Measurements from ENCODE around the gene RBBP8NL. TPM values are rescaled to one million over a fixed set of nuclear protein-coding genes. Genes with fewer than 3 reads are reported as not detected.

The RBBP8NL gene
- total and polyA plus RNA-seq, 2 experiments from 2014 or later = 0.10 to 1.1 TPM

DNA sequence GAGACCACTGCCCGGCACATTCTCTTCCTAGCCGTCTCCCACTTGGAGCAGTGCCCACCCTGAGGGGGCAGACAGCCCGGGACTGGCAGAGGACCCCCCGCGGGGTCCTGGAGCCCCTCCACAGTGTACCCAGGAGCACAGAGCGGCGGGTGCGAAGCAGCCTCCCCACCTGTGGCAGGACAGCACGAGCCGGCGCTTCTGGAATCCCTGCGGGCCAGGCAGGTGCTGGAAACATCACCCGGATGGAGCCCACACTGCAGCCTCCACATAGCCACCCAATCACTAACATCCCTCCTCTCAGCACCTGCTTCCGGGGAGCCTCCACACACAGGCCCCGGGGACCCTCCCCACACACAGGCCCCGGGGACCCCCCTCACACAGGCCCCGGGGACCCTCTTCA, 29.8 kb upstream of the RBBP8NL start:
- Histone ChIP-seq H3K27me3 (ENCODE audit: insufficient read depth) (no peaks in the 10 kb centered on the region), H4K20me1 (replicated peaks; ENCODE audit: insufficient read depth) (no peaks in the 10 kb centered on the region), H3F3A (replicated peaks; ENCODE audit: low read depth) (0 out of 2 replicates have a peak, but pooled peaks cover 2% of the 10 kb centered on the region), H3K4me1 (ENCODE audit: insufficient read depth) (no peaks in the 10 kb centered on the region), H3K36me3 (ENCODE audit: insufficient read depth) (no peaks in the 10 kb centered on the region), H3K9me2 (ENCODE audit: insufficient read depth) (no peaks in the 10 kb centered on the region), H3K79me2 (replicated peaks; ENCODE audit: insufficient read depth) (no peaks in the 10 kb centered on the region), H3K4me3 (no peak overlapping the region), H3K27ac (ENCODE audit: low read depth) (no peak overlapping the region), H3K4me2 (no peak overlapping the region), H2AFZ (no peak overlapping the region)
- Mint-ChIP-seq H3K27ac (no peak overlapping the region), H3K4me3 (no peak overlapping the region), H3K27me3 (ENCODE audit: insufficient read depth, low read depth, poor library complexity) (peaks cover 11% of the 10 kb centered on the region), H3K36me3 (ENCODE audit: low read depth) (no peaks in the 10 kb centered on the region), H3K4me1 (peaks cover 6% of the 10 kb centered on the region), H3K9me3 (no peaks in the 10 kb centered on the region)
- no peak for DNase-seq (ENCODE audit: low spot score)
- ATAC-seq = no peak
- TF ChIP-seq ZNF331 (CRISPR knock-in tag; IDR thresholded peaks at IDR 0.05; ENCODE audit: low read depth) (no peak), NANOG (IDR thresholded peaks at IDR 0.05; ENCODE audit: borderline replicate concordance) (no peak), JUNB (IDR thresholded peaks at IDR 0.05; ENCODE audit: unreplicated experiment) (no peak), STAT1 (IDR thresholded peaks at IDR 0.05; ENCODE audit: unreplicated experiment) (no peak), ZNF114 (CRISPR knock-in tag; IDR thresholded peaks at IDR 0.05) (no peak), CREB1 (CRISPR knock-in tag; IDR thresholded peaks at IDR 0.05; ENCODE audit: low read depth) (no peak)
- TF ChIP-seq, protein P1, sequence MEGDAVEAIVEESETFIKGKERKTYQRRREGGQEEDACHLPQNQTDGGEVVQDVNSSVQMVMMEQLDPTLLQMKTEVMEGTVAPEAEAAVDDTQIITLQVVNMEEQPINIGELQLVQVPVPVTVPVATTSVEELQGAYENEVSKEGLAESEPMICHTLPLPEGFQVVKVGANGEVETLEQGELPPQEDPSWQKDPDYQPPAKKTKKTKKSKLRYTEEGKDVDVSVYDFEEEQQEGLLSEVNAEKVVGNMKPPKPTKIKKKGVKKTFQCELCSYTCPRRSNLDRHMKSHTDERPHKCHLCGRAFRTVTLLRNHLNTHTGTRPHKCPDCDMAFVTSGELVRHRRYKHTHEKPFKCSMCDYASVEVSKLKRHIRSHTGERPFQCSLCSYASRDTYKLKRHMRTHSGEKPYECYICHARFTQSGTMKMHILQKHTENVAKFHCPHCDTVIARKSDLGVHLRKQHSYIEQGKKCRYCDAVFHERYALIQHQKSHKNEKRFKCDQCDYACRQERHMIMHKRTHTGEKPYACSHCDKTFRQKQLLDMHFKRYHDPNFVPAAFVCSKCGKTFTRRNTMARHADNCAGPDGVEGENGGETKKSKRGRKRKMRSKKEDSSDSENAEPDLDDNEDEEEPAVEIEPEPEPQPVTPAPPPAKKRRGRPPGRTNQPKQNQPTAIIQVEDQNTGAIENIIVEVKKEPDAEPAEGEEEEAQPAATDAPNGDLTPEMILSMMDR (conservative IDR thresholded peaks at IDR 0.05; ENCODE audit: low read depth in 2 of 2) = no peak
- TF ChIP-seq, protein P2, sequence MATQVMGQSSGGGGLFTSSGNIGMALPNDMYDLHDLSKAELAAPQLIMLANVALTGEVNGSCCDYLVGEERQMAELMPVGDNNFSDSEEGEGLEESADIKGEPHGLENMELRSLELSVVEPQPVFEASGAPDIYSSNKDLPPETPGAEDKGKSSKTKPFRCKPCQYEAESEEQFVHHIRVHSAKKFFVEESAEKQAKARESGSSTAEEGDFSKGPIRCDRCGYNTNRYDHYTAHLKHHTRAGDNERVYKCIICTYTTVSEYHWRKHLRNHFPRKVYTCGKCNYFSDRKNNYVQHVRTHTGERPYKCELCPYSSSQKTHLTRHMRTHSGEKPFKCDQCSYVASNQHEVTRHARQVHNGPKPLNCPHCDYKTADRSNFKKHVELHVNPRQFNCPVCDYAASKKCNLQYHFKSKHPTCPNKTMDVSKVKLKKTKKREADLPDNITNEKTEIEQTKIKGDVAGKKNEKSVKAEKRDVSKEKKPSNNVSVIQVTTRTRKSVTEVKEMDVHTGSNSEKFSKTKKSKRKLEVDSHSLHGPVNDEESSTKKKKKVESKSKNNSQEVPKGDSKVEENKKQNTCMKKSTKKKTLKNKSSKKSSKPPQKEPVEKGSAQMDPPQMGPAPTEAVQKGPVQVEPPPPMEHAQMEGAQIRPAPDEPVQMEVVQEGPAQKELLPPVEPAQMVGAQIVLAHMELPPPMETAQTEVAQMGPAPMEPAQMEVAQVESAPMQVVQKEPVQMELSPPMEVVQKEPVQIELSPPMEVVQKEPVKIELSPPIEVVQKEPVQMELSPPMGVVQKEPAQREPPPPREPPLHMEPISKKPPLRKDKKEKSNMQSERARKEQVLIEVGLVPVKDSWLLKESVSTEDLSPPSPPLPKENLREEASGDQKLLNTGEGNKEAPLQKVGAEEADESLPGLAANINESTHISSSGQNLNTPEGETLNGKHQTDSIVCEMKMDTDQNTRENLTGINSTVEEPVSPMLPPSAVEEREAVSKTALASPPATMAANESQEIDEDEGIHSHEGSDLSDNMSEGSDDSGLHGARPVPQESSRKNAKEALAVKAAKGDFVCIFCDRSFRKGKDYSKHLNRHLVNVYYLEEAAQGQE (IDR thresholded peaks at IDR 0.05; ENCODE audit: unreplicated experiment) = no peak

DNA sequence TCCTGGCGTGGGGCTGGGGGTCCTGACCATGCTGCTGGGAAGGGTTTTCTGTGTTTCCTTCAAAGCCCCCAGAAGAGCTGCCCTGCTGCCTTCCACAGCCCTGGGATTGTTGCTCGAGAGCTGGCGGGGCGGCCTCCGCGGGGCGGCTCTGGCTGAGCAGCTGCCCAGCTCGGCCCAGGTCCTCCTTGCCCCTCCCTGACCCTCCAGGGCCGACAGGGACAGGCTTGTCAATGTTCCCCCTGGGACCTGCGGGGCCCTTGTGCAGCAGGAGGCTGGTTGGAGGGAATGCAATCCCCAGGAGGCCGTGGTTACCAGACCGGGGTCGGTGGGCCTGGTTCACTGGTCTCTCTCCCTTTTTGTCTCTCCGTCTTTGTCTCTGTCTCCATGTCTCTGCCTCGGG, 28.6 kb upstream of the RBBP8NL start:
- H3K36me3 Mint-ChIP-seq (ENCODE audit: low read depth) = no peaks in the 10 kb centered on the region
- peaks cover 6% of the 10 kb centered on the region for H3K4me1 Mint-ChIP-seq
- no peak overlapping the region for H3K4me2 ChIP-seq
- DNase-seq (ENCODE audit: low spot score) = no peak
- no peaks in the 10 kb centered on the region for H3K79me2 ChIP-seq (replicated peaks; ENCODE audit: insufficient read depth)
- no peak overlapping the region for H3K27ac ChIP-seq (ENCODE audit: low read depth)
- ATAC-seq = no peak
- H3K9me2 ChIP-seq (ENCODE audit: insufficient read depth) = no peaks in the 10 kb centered on the region
- H3K27me3 Mint-ChIP-seq (ENCODE audit: insufficient read depth, low read depth, poor library complexity) = peaks cover 7% of the 10 kb centered on the region
- no peaks in the 10 kb centered on the region for H3K36me3 ChIP-seq (ENCODE audit: insufficient read depth)
- H3K4me3 Mint-ChIP-seq = no peak overlapping the region
- no peaks in the 10 kb centered on the region for H4K20me1 ChIP-seq (replicated peaks; ENCODE audit: insufficient read depth)
- H3K4me1 ChIP-seq (ENCODE audit: insufficient read depth) = no peaks in the 10 kb centered on the region
- H2AFZ ChIP-seq = no peak overlapping the region
- 0 out of 2 replicates have a peak, but pooled peaks cover 2% of the 10 kb centered on the region for H3F3A ChIP-seq (replicated peaks; ENCODE audit: low read depth)
- peak overlapping the region; percentile 45; the same call in 1 of the 2 replicates for H3K27ac Mint-ChIP-seq
- H3K9me3 Mint-ChIP-seq = no peaks in the 10 kb centered on the region
- H3K4me3 ChIP-seq = no peak overlapping the region
- H3K27me3 ChIP-seq (ENCODE audit: insufficient read depth) = no peaks in the 10 kb centered on the region
- no peak for TF ChIP-seq EZH2 (IDR thresholded peaks at IDR 0.05; ENCODE audit: low read depth, unreplicated experiment)
- TF ChIP-seq, protein P2 (IDR thresholded peaks at IDR 0.05; ENCODE audit: unreplicated experiment) = no peak
- TF ChIP-seq, protein P1 (conservative IDR thresholded peaks at IDR 0.05; ENCODE audit: low read depth in 2 of 2) = no peak
- no peak for TF ChIP-seq JUNB (IDR thresholded peaks at IDR 0.05; ENCODE audit: unreplicated experiment)
- TF ChIP-seq ZNF114 (CRISPR knock-in tag; IDR thresholded peaks at IDR 0.05) = no peak

All from GM23338 (cell line).